Measurements from ENCODE around the gene GDPD5. TPM values are rescaled to one million over a fixed set of nuclear protein-coding genes. Genes with fewer than 3 reads are reported as not detected.
A peak's percentile ranks its signal among the peaks of the same experiment; 100 is the strongest.

GDPD5 gene
- total and polyA plus RNA-seq, 9 of the 15 experiments (the other 6 are each of a cell fraction or from before 2014, with no cell fraction given), result 0.32 to 27.3 (median 8.0) TPM

DNA sequence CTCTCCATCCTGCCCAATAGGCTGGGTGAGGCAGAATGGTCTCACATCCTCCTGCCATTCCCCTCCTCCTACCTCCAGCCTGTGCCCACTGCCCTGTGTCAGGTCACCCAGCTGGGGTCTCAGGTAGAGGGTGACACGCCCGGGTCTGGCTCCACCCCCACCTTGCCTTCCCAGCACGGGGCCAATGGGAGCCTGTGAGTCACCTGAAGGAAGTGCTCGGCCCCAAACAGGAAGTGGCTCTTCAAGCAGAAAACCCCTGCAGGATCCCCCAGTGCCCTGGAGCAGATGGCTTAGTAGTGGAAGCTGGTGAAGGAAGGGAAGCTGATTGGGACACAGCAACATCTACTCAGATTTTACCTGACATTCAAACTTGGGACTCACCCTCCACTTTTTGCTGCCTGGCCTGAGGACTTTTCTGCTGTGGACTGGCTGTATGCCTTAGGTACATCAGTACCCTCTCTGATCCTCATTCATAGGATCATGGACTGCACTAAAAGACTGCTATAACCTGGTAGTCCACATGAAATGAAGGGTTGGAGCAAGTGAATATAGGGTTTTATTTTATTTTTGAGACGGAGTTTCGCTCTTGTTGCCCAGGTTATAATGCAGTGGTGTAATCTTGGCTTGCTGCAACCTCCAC lies 33.4 kb downstream of the GDPD5 start (continued):
- peak; percentile 72 for TF ChIP-seq ZBTB40 (IDR thresholded peaks at IDR 0.05)
- TF ChIP-seq ZBTB40 (CRISPR knock-in tag; IDR thresholded peaks at IDR 0.05), result no peak
- no peak; the same call in 1 of the 2 replicates for TF ChIP-seq ZBTB7A (IDR thresholded peaks at IDR 0.05; ENCODE audit: borderline replicate concordance, control insufficient read depth, low read depth, low read length)
- no peak for TF ChIP-seq NCOR1 (IDR thresholded peaks at IDR 0.05)
- no peak for TF ChIP-seq POU5F1 (IDR thresholded peaks at IDR 0.05; ENCODE audit: borderline replicate concordance, low read depth, low read length, partially characterized antibody)
- TF ChIP-seq ZNF57 (CRISPR knock-in tag; IDR thresholded peaks at IDR 0.05), result no peak
- TF ChIP-seq GABPA (tag; conservative IDR thresholded peaks at IDR 0.05; ENCODE audit: low read depth), result peak; percentile 66
- TF ChIP-seq, protein P1, sequence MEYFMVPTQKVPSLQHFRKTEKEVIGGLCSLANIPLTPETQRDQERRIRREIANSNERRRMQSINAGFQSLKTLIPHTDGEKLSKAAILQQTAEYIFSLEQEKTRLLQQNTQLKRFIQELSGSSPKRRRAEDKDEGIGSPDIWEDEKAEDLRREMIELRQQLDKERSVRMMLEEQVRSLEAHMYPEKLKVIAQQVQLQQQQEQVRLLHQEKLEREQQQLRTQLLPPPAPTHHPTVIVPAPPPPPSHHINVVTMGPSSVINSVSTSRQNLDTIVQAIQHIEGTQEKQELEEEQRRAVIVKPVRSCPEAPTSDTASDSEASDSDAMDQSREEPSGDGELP (CRISPR knock-in tag; IDR thresholded peaks at IDR 0.05; ENCODE audit: borderline replicate concordance), result peak; percentile 28; the same call in 1 of the 2 replicates
- TF ChIP-seq ETV6 (IDR thresholded peaks at IDR 0.05; ENCODE audit: borderline replicate concordance in 1 of 2, low read depth in 2 of 2, low read length in 1 of 2), result no peak
- no peak for TF ChIP-seq ETV6 (CRISPR knock-in tag; IDR thresholded peaks at IDR 0.05; ENCODE audit: borderline replicate concordance)
- TF ChIP-seq ZNF436 (CRISPR knock-in tag; IDR thresholded peaks at IDR 0.05), result no peak
- no peak for TF ChIP-seq ARID2 (IDR thresholded peaks at IDR 0.05)
- TF ChIP-seq RBM22 (IDR thresholded peaks at IDR 0.05; ENCODE audit: low read depth, low read length, poor library complexity, severe bottlenecking), result no peak
- TF ChIP-seq ZNF12 (CRISPR knock-in tag; IDR thresholded peaks at IDR 0.05), result no peak
- TF ChIP-seq CHD4 (IDR thresholded peaks at IDR 0.05; ENCODE audit: insufficient read depth, insufficient replicate concordance, low read depth, low read length, poor library complexity, severe bottlenecking), result no peak
- TF ChIP-seq ARID3A (IDR thresholded peaks at IDR 0.05; ENCODE audit: borderline replicate concordance, low read depth, low read length), result no peak
